ENCODE results near the gene RPL37A. TPM values are rescaled to one million over a fixed set of nuclear protein-coding genes. Genes with fewer than 3 reads are reported as not detected.

RPL37A gene
- 1,793 TPM for polyA plus RNA-seq (2013, experiment 1 of 2)
- polyA plus RNA-seq (2013, experiment 2 of 2): 1,889 TPM

- Histone ChIP-seq H3K9ac (ENCODE audit: low read depth, low read length) (peak within 1 kb of the TSS; percentile 99), H3K4me3 (ENCODE audit: low read length) (peak within 1 kb of the TSS; percentile 91), H3K27me3 (ENCODE audit: insufficient read depth, low read length) (no peaks in the 10 kb centered on the region), H3K4me1 (ENCODE audit: insufficient read depth, low read length) (peaks cover 26% of the 10 kb centered on the region), H3K36me3 (ENCODE audit: insufficient read depth, low read length) (peaks cover 46% of the 10 kb centered on the region), H3K27ac (ENCODE audit: low read depth, low read length) (peak within 1 kb of the TSS; percentile 89), H3K9me3 (ENCODE audit: insufficient read depth, low read depth, low read length) (no peaks in the 10 kb centered on the region)
- 6% methylated on average over 54 of the region's 54 CpGs for WGBS
These were observed at the start of gene RPL37A for GRCh38 chr2:216498379-216499352. RPL37A (plus strand) TSS chr2:216498844; CDS start chr2:216498875, 31 bp downstream.

GRCh38 chr2:216450346-216450745, 48.3 kb upstream of the RPL37A start:
- Histone ChIP-seq H3K4me1 (ENCODE audit: insufficient read depth, low read length) (peaks cover 5% of the 10 kb centered on the region), H3K27me3 (ENCODE audit: insufficient read depth, low read length) (no peaks in the 10 kb centered on the region), H3K27ac (ENCODE audit: low read depth, low read length) (no peak overlapping the region), H3K9ac (ENCODE audit: low read depth, low read length) (no peak overlapping the region), H3K4me3 (ENCODE audit: low read length) (no peak overlapping the region), H3K36me3 (ENCODE audit: insufficient read depth, low read length) (peaks cover 97% of the 10 kb centered on the region), H3K9me3 (ENCODE audit: insufficient read depth, low read depth, low read length) (peaks cover 28% of the 10 kb centered on the region)

- H3K36me3 ChIP-seq (ENCODE audit: insufficient read depth, low read length): peaks cover 94% of the 10 kb centered on the region
- no peak overlapping the region for H3K4me3 ChIP-seq (ENCODE audit: low read length)
- H3K27me3 ChIP-seq (ENCODE audit: insufficient read depth, low read length): no peaks in the 10 kb centered on the region
- peaks cover 28% of the 10 kb centered on the region for H3K9me3 ChIP-seq (ENCODE audit: insufficient read depth, low read depth, low read length)
- 96% methylated on average over 7 of the region's 7 CpGs for WGBS
- no peak overlapping the region for H3K9ac ChIP-seq (ENCODE audit: low read depth, low read length)
- H3K4me1 ChIP-seq (ENCODE audit: insufficient read depth, low read length): peaks cover 1% of the 10 kb centered on the region
- no peak overlapping the region for H3K27ac ChIP-seq (ENCODE audit: low read depth, low read length)
These were observed 47.9 kb upstream of the RPL37A start for GRCh38 chr2:216450784-216451183.

GRCh38 chr2:216453955-216454614, 44.6 kb upstream of the RPL37A start:
- H3K4me1 ChIP-seq (ENCODE audit: insufficient read depth, low read length): no peaks in the 10 kb centered on the region
- 98% methylated on average over 4 of the region's 4 CpGs for WGBS
- H3K9me3 ChIP-seq (ENCODE audit: insufficient read depth, low read depth, low read length): peaks cover 19% of the 10 kb centered on the region
- H3K4me3 ChIP-seq (ENCODE audit: low read length): no peak overlapping the region
- H3K9ac ChIP-seq (ENCODE audit: low read depth, low read length): no peak overlapping the region
- peaks cover 61% of the 10 kb centered on the region for H3K36me3 ChIP-seq (ENCODE audit: insufficient read depth, low read length)
- no peaks in the 10 kb centered on the region for H3K27me3 ChIP-seq (ENCODE audit: insufficient read depth, low read length)
- no peak overlapping the region for H3K27ac ChIP-seq (ENCODE audit: low read depth, low read length)

GRCh38 chr2:216463148-216463547, 35.5 kb upstream of the RPL37A start:
- no peaks in the 10 kb centered on the region for H3K4me1 ChIP-seq (ENCODE audit: insufficient read depth, low read length)
- no peak overlapping the region for H3K9ac ChIP-seq (ENCODE audit: low read depth, low read length)
- no peaks in the 10 kb centered on the region for H3K27me3 ChIP-seq (ENCODE audit: insufficient read depth, low read length)
- H3K36me3 ChIP-seq (ENCODE audit: insufficient read depth, low read length): peaks cover 15% of the 10 kb centered on the region; the same call in 1 of the 2 replicates
- no peak overlapping the region for H3K4me3 ChIP-seq (ENCODE audit: low read length)
- H3K27ac ChIP-seq (ENCODE audit: low read depth, low read length): no peak overlapping the region
- H3K9me3 ChIP-seq (ENCODE audit: insufficient read depth, low read depth, low read length): no peaks in the 10 kb centered on the region
- over 99% methylated on average over 2 of the region's 2 CpGs for WGBS

- H3K4me3 ChIP-seq (ENCODE audit: low read length): no peak overlapping the region
- peaks cover 19% of the 10 kb centered on the region; the same call in 1 of the 2 replicates for H3K36me3 ChIP-seq (ENCODE audit: insufficient read depth, low read length)
- WGBS: 92% methylated on average over 6 of the region's 6 CpGs
These were observed 34.4 kb upstream of the RPL37A start for GRCh38 chr2:216464104-216464720.

GRCh38 chr2:216465579-216466195, 33.0 kb upstream of the RPL37A start:
- peaks cover 22% of the 10 kb centered on the region for H3K36me3 ChIP-seq (ENCODE audit: insufficient read depth, low read length)
- WGBS: 89% methylated on average over 5 of the region's 5 CpGs
- no peaks in the 10 kb centered on the region for H3K4me1 ChIP-seq (ENCODE audit: insufficient read depth, low read length)
- H3K27me3 ChIP-seq (ENCODE audit: insufficient read depth, low read length): no peaks in the 10 kb centered on the region
- H3K9ac ChIP-seq (ENCODE audit: low read depth, low read length): no peak overlapping the region
- no peaks in the 10 kb centered on the region for H3K9me3 ChIP-seq (ENCODE audit: insufficient read depth, low read depth, low read length)
- no peak overlapping the region for H3K27ac ChIP-seq (ENCODE audit: low read depth, low read length)
- H3K4me3 ChIP-seq (ENCODE audit: low read length): no peak overlapping the region

More at GRCh38 chr2:216464104-216464720, 34.4 kb upstream of the RPL37A start:
- H3K27ac ChIP-seq (ENCODE audit: low read depth, low read length): no peak overlapping the region
- no peaks in the 10 kb centered on the region for H3K4me1 ChIP-seq (ENCODE audit: insufficient read depth, low read length)
- no peaks in the 10 kb centered on the region for H3K9me3 ChIP-seq (ENCODE audit: insufficient read depth, low read depth, low read length)
- H3K27me3 ChIP-seq (ENCODE audit: insufficient read depth, low read length): no peaks in the 10 kb centered on the region
- H3K9ac ChIP-seq (ENCODE audit: low read depth, low read length): no peak overlapping the region

GRCh38 chr2:216467845-216468244, 30.8 kb upstream of the RPL37A start:
- Histone ChIP-seq H3K27me3 (ENCODE audit: insufficient read depth, low read length) (no peaks in the 10 kb centered on the region), H3K4me3 (ENCODE audit: low read length) (no peak overlapping the region), H3K27ac (ENCODE audit: low read depth, low read length) (no peak overlapping the region), H3K9ac (ENCODE audit: low read depth, low read length) (no peak overlapping the region), H3K9me3 (ENCODE audit: insufficient read depth, low read depth, low read length) (no peaks in the 10 kb centered on the region), H3K36me3 (ENCODE audit: insufficient read depth, low read length) (peaks cover 31% of the 10 kb centered on the region), H3K4me1 (ENCODE audit: insufficient read depth, low read length) (no peaks in the 10 kb centered on the region)
- 96% methylated on average over 4 of the region's 4 CpGs for WGBS

GRCh38 chr2:216469661-216470060, 29.0 kb upstream of the RPL37A start:
- Histone ChIP-seq H3K27me3 (ENCODE audit: insufficient read depth, low read length) (no peaks in the 10 kb centered on the region), H3K4me3 (ENCODE audit: low read length) (no peak overlapping the region), H3K36me3 (ENCODE audit: insufficient read depth, low read length) (peaks cover 35% of the 10 kb centered on the region), H3K27ac (ENCODE audit: low read depth, low read length) (no peak overlapping the region), H3K9me3 (ENCODE audit: insufficient read depth, low read depth, low read length) (no peaks in the 10 kb centered on the region), H3K9ac (ENCODE audit: low read depth, low read length) (no peak overlapping the region), H3K4me1 (ENCODE audit: insufficient read depth, low read length) (no peaks in the 10 kb centered on the region)

- Histone ChIP-seq H3K9me3 (ENCODE audit: insufficient read depth, low read depth, low read length) (no peaks in the 10 kb centered on the region), H3K4me3 (ENCODE audit: low read length) (no peak overlapping the region), H3K27me3 (ENCODE audit: insufficient read depth, low read length) (no peaks in the 10 kb centered on the region), H3K4me1 (ENCODE audit: insufficient read depth, low read length) (no peaks in the 10 kb centered on the region; the same call in 1 of the 2 replicates), H3K9ac (ENCODE audit: low read depth, low read length) (no peak overlapping the region), H3K27ac (ENCODE audit: low read depth, low read length) (no peak overlapping the region), H3K36me3 (ENCODE audit: insufficient read depth, low read length) (peaks cover 20% of the 10 kb centered on the region)
- WGBS: 84% methylated on average over 3 of the region's 3 CpGs
These were observed 25.5 kb upstream of the RPL37A start for GRCh38 chr2:216473187-216473586.
